H1 (cell line): ENCODE measurements around the gene DARS1. TPM values are rescaled to one million over a fixed set of nuclear protein-coding genes. Genes with fewer than 3 reads are reported as not detected.

ENCODE experiments used
- CEBPB ChIP-seq: IDR thresholded peaks from 2 replicates; pipeline ENCODE4 v1.6.1; 2012; ENCODE audit warnings: low read depth, low read length
- EGR1 ChIP-seq: IDR thresholded peaks from 2 replicates; pipeline ENCODE4 v1.6.1; 2011; ENCODE audit warnings: low read depth, low read length, borderline replicate concordance
- EZH2 ChIP-seq: fragments of 200-600 bp; sonication (generic); IDR thresholded peaks from 2 replicates; pipeline ENCODE4 v1.7.1; 2012; ENCODE audit warnings: low read depth, mild to moderate bottlenecking, moderate library complexity, low read length, inconsistent platforms; ENCODE audit not compliant: severe bottlenecking
- GABPA ChIP-seq: IDR thresholded peaks from 2 replicates; pipeline ENCODE4 v1.6.1; 2011; ENCODE audit warnings: mild to moderate bottlenecking, low read length, moderate library complexity, borderline replicate concordance; ENCODE audit not compliant: insufficient read depth
- KDM4A ChIP-seq: IDR thresholded peaks from one replicate; pipeline ENCODE4 v1.7.1; 2012; ENCODE audit warnings: low read depth, mild to moderate bottlenecking, moderate library complexity, low read length, inconsistent platforms; ENCODE audit not compliant: severe bottlenecking
- KDM5A ChIP-seq: fragments of 200-600 bp; IDR thresholded peaks from 2 replicates; pipeline ENCODE4 v1.7.1; 2012; ENCODE audit warnings: mild to moderate bottlenecking, low read length, inconsistent platforms, mixed read lengths
- MAFK ChIP-seq: IDR thresholded peaks from 2 replicates; pipeline ENCODE4 v1.6.1; 2012; ENCODE audit warnings: low read depth, mild to moderate bottlenecking, improper control_type of control experiment, low read length
- NRF1 ChIP-seq: IDR thresholded peaks from 2 replicates; pipeline ENCODE4 v1.6.1; 2011; ENCODE audit warnings: mild to moderate bottlenecking, low read depth, low read length, improper control_type of control experiment
- PHF8 ChIP-seq: fragments of 200-600 bp; sonication (generic); conservative IDR thresholded peaks from 2 replicates; pipeline ENCODE4 v1.7.1; 2012; ENCODE audit warnings: low read depth, mild to moderate bottlenecking, inconsistent platforms, low read length, moderate library complexity
- POLR2A ChIP-seq, 2 experiments: IDR thresholded peaks; 1 replicate in 1 of 2; 2 replicates in 1 of 2; pipeline ENCODE4 v1.6.1; 2011; ENCODE audit warnings: low read depth in 2 of 2, low read length in 2 of 2, mild to moderate bottlenecking in 2 of 2; ENCODE audit errors: control extremely low read depth in 1 of 2
- RAD21 ChIP-seq, 2 experiments: IDR thresholded peaks in 1 of 2; conservative IDR thresholded peaks in 1 of 2; 2 replicates each; pipeline ENCODE4 v1.6.1; 2011; ENCODE audit warnings: low read depth in 2 of 2, low read length in 2 of 2, improper control_type of control experiment in 1 of 2, inconsistent platforms in 1 of 2, mild to moderate bottlenecking in 1 of 2, moderate library complexity in 1 of 2
- RFX5 ChIP-seq: IDR thresholded peaks from 2 replicates; pipeline ENCODE4 v1.6.1; 2011; ENCODE audit warnings: low read depth, low read length, improper control_type of control experiment, borderline replicate concordance
- RXRA ChIP-seq: IDR thresholded peaks from 2 replicates; pipeline ENCODE4 v1.6.1; 2011; ENCODE audit warnings: low read depth, mild to moderate bottlenecking, low read length, moderate library complexity; ENCODE audit not compliant: insufficient read depth
- SIRT6 ChIP-seq: IDR thresholded peaks from one replicate; pipeline ENCODE4 v1.7.1; 2012; ENCODE audit warnings: low read length, inconsistent platforms
- SP1 ChIP-seq: IDR thresholded peaks from 2 replicates; pipeline ENCODE4 v1.6.1; 2011; ENCODE audit warnings: low read depth, low read length
- SRF ChIP-seq: IDR thresholded peaks from 2 replicates; pipeline ENCODE4 v1.6.1; 2011; ENCODE audit warnings: mild to moderate bottlenecking, low read depth, low read length, moderate library complexity
- SUZ12 ChIP-seq: fragments of 200-600 bp; sonication (generic); IDR thresholded peaks from 2 replicates; pipeline ENCODE4 v1.6.1; 2012; ENCODE audit warnings: mild to moderate bottlenecking, inconsistent platforms, low read length, moderate library complexity, mixed read lengths
- TBP ChIP-seq: IDR thresholded peaks from 2 replicates; pipeline ENCODE4 v1.6.1; 2011; ENCODE audit warnings: low read depth, low read length, improper control_type of control experiment
- TCF12 ChIP-seq: IDR thresholded peaks from 2 replicates; pipeline ENCODE4 v1.6.1; 2011; ENCODE audit warnings: low read depth, mild to moderate bottlenecking, low read length
- TEAD4 ChIP-seq: IDR thresholded peaks from 2 replicates; pipeline ENCODE4 v1.6.1; 2012; ENCODE audit warnings: low read depth, low read length, inconsistent platforms, mixed read lengths
- polyA plus RNA-seq, 7 experiments: library from polyadenylated mRNA; depleted of rRNA in 3 of 7; stranded (reverse) in 5 of 7; unstranded in 2 of 7; fragments of >200 nt in 5 of 7; fragments of 200-250 nt in 2 of 7; gene quantifications; 1 replicate in 5 of 7; 2 replicates in 1 of 7; 4 replicates in 1 of 7; pipeline versions ENCODE4 v1.2.1 to v1.2.3, GENCODE V29; 2011 to 2013; ENCODE audit warnings: missing spikeins in 2 of 7, mixed read lengths in 2 of 7
- total RNA-seq: library from RNA; stranded (reverse); fragmentation: NEBNext Ultra II Directional; extraction: Animal tissue kit (Norgen Biotek cat#: 25700); gene quantifications from 2 replicates; pipeline ENCODE4 v1.2.1, GENCODE V29; 2021
- TF ChIP-seq, protein P1 (sequence below): IDR thresholded peaks from 2 replicates; pipeline ENCODE4 v1.6.1; 2011; ENCODE audit warnings: low read depth, mild to moderate bottlenecking, low read length; ENCODE audit not compliant: insufficient read depth
- TF ChIP-seq, protein P2 (sequence below): IDR thresholded peaks from 2 replicates; pipeline ENCODE4 v1.6.1; 2012; ENCODE audit warnings: inconsistent platforms

DARS1 gene
- total and polyA plus RNA-seq, 2 of the 8 experiments (the other 6 are each of a cell fraction or from before 2014, with no cell fraction given), result 61.7 to 85.9 TPM

DNA sequence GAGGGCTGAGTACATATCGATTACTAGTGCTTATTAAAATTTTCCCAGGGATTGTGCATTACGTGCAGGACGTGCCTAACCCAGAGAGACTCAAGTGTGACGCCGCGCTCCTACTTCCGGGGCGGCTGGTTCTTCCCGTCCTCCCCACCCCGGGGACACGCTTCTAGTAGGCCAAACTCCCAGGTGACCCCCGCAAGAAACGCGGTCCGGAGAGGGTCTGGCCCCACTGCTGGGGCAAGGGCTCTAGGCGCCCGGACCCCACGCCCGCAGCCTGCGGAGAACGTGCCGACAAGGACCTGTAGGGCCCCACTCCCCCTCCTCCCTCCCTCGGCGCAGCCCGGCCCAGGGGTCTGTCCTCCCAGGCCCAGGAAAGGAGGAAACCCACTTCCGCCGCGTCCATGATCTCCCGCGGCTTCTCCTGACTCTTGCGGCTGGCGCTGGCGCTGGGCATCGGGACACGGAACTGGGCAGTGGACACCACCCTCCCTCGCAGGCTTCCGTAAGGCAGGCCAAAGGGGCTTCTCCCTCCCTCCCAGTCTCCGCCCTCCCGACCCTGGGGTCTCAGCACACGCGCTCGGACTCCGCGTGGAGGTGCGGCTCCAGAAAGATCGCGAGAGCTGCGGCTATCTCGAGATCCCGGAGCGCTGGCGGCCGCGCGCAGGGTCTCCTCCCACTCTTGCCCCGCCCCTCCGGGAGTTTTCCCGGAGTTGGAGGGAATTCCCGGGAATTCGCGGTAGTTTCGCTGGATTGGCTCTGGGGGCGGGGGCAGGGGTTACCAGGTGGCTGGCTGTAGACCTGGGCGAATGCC, at the start of gene DARS1 (continued):
- TF ChIP-seq, protein P1, sequence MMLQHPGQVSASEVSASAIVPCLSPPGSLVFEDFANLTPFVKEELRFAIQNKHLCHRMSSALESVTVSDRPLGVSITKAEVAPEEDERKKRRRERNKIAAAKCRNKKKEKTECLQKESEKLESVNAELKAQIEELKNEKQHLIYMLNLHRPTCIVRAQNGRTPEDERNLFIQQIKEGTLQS, result no peak
- TF ChIP-seq KDM5A (no peak), NRF1 (no peak), TEAD4 (peak; percentile 64), EZH2 (no peak), TCF12 (no peak), TBP (peak; percentile 59; the same call in 1 of the 2 replicates), RXRA (no peak), EGR1 (no peak), SIRT6 (no peak), POLR2A (IDR thresholded peaks at IDR 0.05; ENCODE audit: control extremely low read depth in 1 of 2, low read depth in 2 of 2, low read length in 2 of 2) (peak; percentile 89 to 95), RFX5 (no peak), PHF8 (peak; percentile 96), SP1 (peak; percentile 85), CEBPB (no peak), RAD21 (IDR thresholded peaks at IDR 0.05 in 1 of 2, conservative IDR thresholded peaks at IDR 0.05 in 1 of 2; ENCODE audit: low read depth in 2 of 2, low read length in 2 of 2) (0 out of 4 replicates have a peak, but pooled peaks of 1 of the 2 experiments have one; percentile 6), SUZ12 (no peak), SRF (no peak), GABPA (no peak), MAFK (no peak), KDM4A (peak; percentile 96)
- TF ChIP-seq, protein P2, sequence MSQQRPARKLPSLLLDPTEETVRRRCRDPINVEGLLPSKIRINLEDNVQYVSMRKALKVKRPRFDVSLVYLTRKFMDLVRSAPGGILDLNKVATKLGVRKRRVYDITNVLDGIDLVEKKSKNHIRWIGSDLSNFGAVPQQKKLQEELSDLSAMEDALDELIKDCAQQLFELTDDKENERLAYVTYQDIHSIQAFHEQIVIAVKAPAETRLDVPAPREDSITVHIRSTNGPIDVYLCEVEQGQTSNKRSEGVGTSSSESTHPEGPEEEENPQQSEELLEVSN, result no peak
